Measurements from ENCODE around the gene PDIK1L. TPM values are rescaled to one million over a fixed set of nuclear protein-coding genes. Genes with fewer than 3 reads are reported as not detected.

PDIK1L gene
- total RNA-seq, 1 experiment from 2014 or later, result 5.6 TPM

- Mint-ChIP-seq H3K4me3 (peak overlapping the region in 1 of 2 experiments; percentile 62; a peak in 2 of 5 replicates), H3K27me3 (ENCODE audit: low read depth) (peaks cover 86% of the 10 kb centered on the region), H3K4me1 (peaks cover 37 to 58% of the 10 kb centered on the region in 2 experiments), H3K27ac (no peak overlapping the region), H3K36me3 (ENCODE audit: insufficient read depth in 1 of 3, low read depth in 3 of 3) (no peaks in the 10 kb centered on the region), H3K9me3 (peaks cover 0 to 4% of the 10 kb centered on the region in 2 experiments; a peak in 1 of 5 replicates)
- Histone ChIP-seq H2AK5ac (ENCODE audit: insufficient read length, low read length) (no peak overlapping the region), H2BK12ac (ENCODE audit: insufficient read length, low read depth, low read length) (no peak overlapping the region), H2BK5ac (ENCODE audit: insufficient read length, low read length) (no peak overlapping the region), H3K4me2 (ENCODE audit: insufficient read depth, insufficient read length, low read length) (no peak overlapping the region), H3K9ac (ENCODE audit: extremely low read depth, insufficient read length, low read length) (no peak overlapping the region), H3K4ac (ENCODE audit: low read depth, low read length) (no peak overlapping the region), H2BK20ac (ENCODE audit: low read depth, low read length, poor library complexity, severe bottlenecking) (no peak overlapping the region), H4K5ac (ENCODE audit: insufficient read length, low read depth, low read length) (no peak overlapping the region), H3K56ac (ENCODE audit: insufficient read length, low read depth, low read length) (no peak overlapping the region), H3K27ac (ENCODE audit: insufficient read length, low read depth, low read length) (no peak overlapping the region), H3K9me3 (ENCODE audit: control insufficient read depth, low read depth, low read length) (no peaks in the 10 kb centered on the region), H4K8ac (replicated peaks; ENCODE audit: insufficient read length, low read depth, low read length) (no peak overlapping the region), H3K27me3 (ENCODE audit: insufficient read depth, low read length) (peaks cover 29% of the 10 kb centered on the region; the same call in 1 of the 2 replicates), H3K23me2 (ENCODE audit: insufficient read length, low read depth, low read length, poor library complexity, severe bottlenecking) (peaks cover 19% of the 10 kb centered on the region), H3K23ac (ENCODE audit: insufficient read length, low read depth, low read length) (no peak overlapping the region), H3K79me1 (ENCODE audit: insufficient read depth, low read depth, low read length, poor library complexity, severe bottlenecking) (no peaks in the 10 kb centered on the region), H3K14ac (ENCODE audit: insufficient read depth, low read length) (no peak overlapping the region), H4K20me1 (ENCODE audit: control insufficient read depth, insufficient read depth, insufficient read length) (no peaks in the 10 kb centered on the region), H3T11ph (ENCODE audit: low read length) (no peak overlapping the region), H3K79me2 (ENCODE audit: insufficient read depth, low read length) (no peaks in the 10 kb centered on the region), H2AFZ (ENCODE audit: low read length) (no peak overlapping the region), H3K18ac (ENCODE audit: insufficient read length, low read depth, low read length) (no peak overlapping the region), H3K4me1 (ENCODE audit: insufficient read depth, low read length) (peaks cover 9% of the 10 kb centered on the region; the same call in 1 of the 2 replicates), H2BK15ac (ENCODE audit: low read depth, low read length) (no peak overlapping the region), H4K91ac (ENCODE audit: insufficient read length, low read depth, low read length) (no peak overlapping the region), H2BK120ac (ENCODE audit: low read depth, low read length, poor library complexity, severe bottlenecking) (no peak overlapping the region)
- no CpG with 5 or more reads among the region's 9 CpGs for WGBS (ENCODE audit: extremely low coverage, insufficient read length, low lambda C conversion rate)
- no peak for TF ChIP-seq CTCF (conservative IDR thresholded peaks at IDR 0.05)
- DNase-seq, result no peak
Measured at GRCh38 chr1:26163684-26164035, 52.0 kb downstream of the PDIK1L start.
